Measurements from ENCODE around the gene AMFR. TPM values are rescaled to one million over a fixed set of nuclear protein-coding genes. Genes with fewer than 3 reads are reported as not detected.

The AMFR gene
- 131 and 133 TPM in 2 replicates for total RNA-seq

GRCh38 chr16:56425439-56425832 lies at the start of gene AMFR:
Gene AMFR, minus strand, starts transcription at chr16:56425545. Its CDS starts 218 bp downstream, at chr16:56425327.
- no peak for DNase-seq (ENCODE audit: low read depth)
- H3K36me3 ChIP-seq (ENCODE audit: control insufficient read depth, insufficient read depth, low read length), result no peaks in the 10 kb centered on the region
- peak within 1 kb of the TSS; percentile 81 for H3K4me3 ChIP-seq (ENCODE audit: low read depth, low read length)
- H3K27me3 ChIP-seq (ENCODE audit: control insufficient read depth, insufficient read depth, low read length), result no peaks in the 10 kb centered on the region
- TF ChIP-seq CTCF (IDR thresholded peaks at IDR 0.05; ENCODE audit: insufficient read depth, low read length, poor library complexity, severe bottlenecking), result no peak

- TF ChIP-seq CTCF (IDR thresholded peaks at IDR 0.05; ENCODE audit: insufficient read depth, low read length, poor library complexity, severe bottlenecking), result no peak
- H3K4me3 ChIP-seq (ENCODE audit: low read depth, low read length), result no peak overlapping the region
- no peaks in the 10 kb centered on the region for H3K36me3 ChIP-seq (ENCODE audit: control insufficient read depth, insufficient read depth, low read length)
- DNase-seq (ENCODE audit: low read depth), result no peak
- H3K27me3 ChIP-seq (ENCODE audit: control insufficient read depth, insufficient read depth, low read length), result no peaks in the 10 kb centered on the region
Observed at GRCh38 chr16:56470666-56471065, 45.3 kb upstream of the AMFR start.

- Histone ChIP-seq H3K27me3 (ENCODE audit: control insufficient read depth, insufficient read depth, low read length) (no peaks in the 10 kb centered on the region), H3K36me3 (ENCODE audit: control insufficient read depth, insufficient read depth, low read length) (no peaks in the 10 kb centered on the region), H3K4me3 (ENCODE audit: low read depth, low read length) (no peak overlapping the region)
- no peak for DNase-seq (ENCODE audit: low read depth)
- no peak for TF ChIP-seq CTCF (IDR thresholded peaks at IDR 0.05; ENCODE audit: insufficient read depth, low read length, poor library complexity, severe bottlenecking)
Observed at GRCh38 chr16:56470232-56470631, 44.9 kb upstream of the AMFR start.

- no peaks in the 10 kb centered on the region for H3K36me3 ChIP-seq (ENCODE audit: control insufficient read depth, insufficient read depth, low read length)
- no peak for TF ChIP-seq CTCF (IDR thresholded peaks at IDR 0.05; ENCODE audit: insufficient read depth, low read length, poor library complexity, severe bottlenecking)
- H3K27me3 ChIP-seq (ENCODE audit: control insufficient read depth, insufficient read depth, low read length), result no peaks in the 10 kb centered on the region
- H3K4me3 ChIP-seq (ENCODE audit: low read depth, low read length), result no peak overlapping the region
- no peak for DNase-seq (ENCODE audit: low read depth)
Observed at GRCh38 chr16:56469748-56470147, 44.4 kb upstream of the AMFR start.

- Histone ChIP-seq H3K36me3 (ENCODE audit: control insufficient read depth, insufficient read depth, low read length) (no peaks in the 10 kb centered on the region), H3K27me3 (ENCODE audit: control insufficient read depth, insufficient read depth, low read length) (no peaks in the 10 kb centered on the region), H3K4me3 (ENCODE audit: low read depth, low read length) (no peak overlapping the region)
- no peak for DNase-seq (ENCODE audit: low read depth)
- no peak for TF ChIP-seq CTCF (IDR thresholded peaks at IDR 0.05; ENCODE audit: insufficient read depth, low read length, poor library complexity, severe bottlenecking)
Observed at GRCh38 chr16:56468800-56469199, 43.5 kb upstream of the AMFR start.

- TF ChIP-seq CTCF (IDR thresholded peaks at IDR 0.05; ENCODE audit: insufficient read depth, low read length, poor library complexity, severe bottlenecking), result no peak
- Histone ChIP-seq H3K4me3 (ENCODE audit: low read depth, low read length) (no peak overlapping the region), H3K27me3 (ENCODE audit: control insufficient read depth, insufficient read depth, low read length) (no peaks in the 10 kb centered on the region), H3K36me3 (ENCODE audit: control insufficient read depth, insufficient read depth, low read length) (no peaks in the 10 kb centered on the region)
- DNase-seq (ENCODE audit: low read depth), result no peak
Observed at GRCh38 chr16:56466344-56466743, 41.0 kb upstream of the AMFR start.

Measured in kidney epithelial cell (primary cell).